ENCODE measurements around the gene FCHSD2. TPM values are rescaled to one million over a fixed set of nuclear protein-coding genes. Genes with fewer than 3 reads are reported as not detected.

The FCHSD2 gene
- total RNA-seq, 1 donor = 34.0 TPM

- Histone ChIP-seq H3K9me3 (ENCODE audit: low read depth, low read length) (no peaks in the 10 kb centered on the region), H3K4me1 (ENCODE audit: insufficient read depth, low read length) (no peaks in the 10 kb centered on the region), H3K36me3 (ENCODE audit: insufficient read depth, low read length) (no peaks in the 10 kb centered on the region), H3K27ac (ENCODE audit: low read depth, low read length) (no peak overlapping the region), H3K79me2 (ENCODE audit: insufficient read depth, low read length) (peaks cover 71% of the 10 kb centered on the region), H3K4me3 (ENCODE audit: insufficient read depth, low read length) (no peak overlapping the region), H4K20me1 (ENCODE audit: insufficient read depth, low read length) (peaks cover 18% of the 10 kb centered on the region), H3K4me2 (ENCODE audit: insufficient read depth, low read length) (no peak overlapping the region), H2AFZ (ENCODE audit: low read length) (no peak overlapping the region), H3K27me3 (ENCODE audit: insufficient read depth, low read length) (no peaks in the 10 kb centered on the region)
- no peak for DNase-seq (ENCODE audit: insufficient read length, low spot score, missing footprints)
- no peak for TF ChIP-seq CTCF (IDR thresholded peaks at IDR 0.05; ENCODE audit: extremely low read depth, low read depth, low read length)
These were observed 88.2 kb downstream of the FCHSD2 start for GRCh38 chr11:73053964-73054363.

- peaks cover 61% of the 10 kb centered on the region for H3K79me2 ChIP-seq (ENCODE audit: insufficient read depth, low read length)
These were observed 93.7 kb downstream of the FCHSD2 start for GRCh38 chr11:73048446-73048845.

GRCh38 chr11:73047773-73048371, 94.2 kb downstream of the FCHSD2 start:
- Histone ChIP-seq H3K4me3 (ENCODE audit: insufficient read depth, low read length) (no peak overlapping the region), H3K27ac (ENCODE audit: low read depth, low read length) (no peak overlapping the region), H3K79me2 (ENCODE audit: insufficient read depth, low read length) (peaks cover 60% of the 10 kb centered on the region), H3K36me3 (ENCODE audit: insufficient read depth, low read length) (no peaks in the 10 kb centered on the region), H3K4me1 (ENCODE audit: insufficient read depth, low read length) (no peaks in the 10 kb centered on the region), H4K20me1 (ENCODE audit: insufficient read depth, low read length) (peaks cover 6% of the 10 kb centered on the region), H3K9me3 (ENCODE audit: low read depth, low read length) (no peaks in the 10 kb centered on the region), H3K4me2 (ENCODE audit: insufficient read depth, low read length) (peak overlapping the region; percentile 29), H2AFZ (ENCODE audit: low read length) (no peak overlapping the region), H3K27me3 (ENCODE audit: insufficient read depth, low read length) (no peaks in the 10 kb centered on the region)
- TF ChIP-seq CTCF (IDR thresholded peaks at IDR 0.05; ENCODE audit: extremely low read depth, low read depth, low read length) = no peak
- no peak for DNase-seq (ENCODE audit: insufficient read length, low spot score, missing footprints)

More at GRCh38 chr11:73048446-73048845, 93.7 kb downstream of the FCHSD2 start:
- H4K20me1 ChIP-seq (ENCODE audit: insufficient read depth, low read length) = peaks cover 6% of the 10 kb centered on the region
- no peak overlapping the region for H3K27ac ChIP-seq (ENCODE audit: low read depth, low read length)
- no peaks in the 10 kb centered on the region for H3K27me3 ChIP-seq (ENCODE audit: insufficient read depth, low read length)
- TF ChIP-seq CTCF (IDR thresholded peaks at IDR 0.05; ENCODE audit: extremely low read depth, low read depth, low read length) = no peak
- no peaks in the 10 kb centered on the region for H3K9me3 ChIP-seq (ENCODE audit: low read depth, low read length)
- H3K4me3 ChIP-seq (ENCODE audit: insufficient read depth, low read length) = no peak overlapping the region
- H3K36me3 ChIP-seq (ENCODE audit: insufficient read depth, low read length) = no peaks in the 10 kb centered on the region
- no peaks in the 10 kb centered on the region for H3K4me1 ChIP-seq (ENCODE audit: insufficient read depth, low read length)
- no peak overlapping the region for H2AFZ ChIP-seq (ENCODE audit: low read length)
- no peak for DNase-seq (ENCODE audit: insufficient read length, low spot score, missing footprints)
- no peak overlapping the region for H3K4me2 ChIP-seq (ENCODE audit: insufficient read depth, low read length)

- H3K4me1 ChIP-seq (ENCODE audit: insufficient read depth, low read length) = no peaks in the 10 kb centered on the region
- peaks cover 34% of the 10 kb centered on the region for H3K79me2 ChIP-seq (ENCODE audit: insufficient read depth, low read length)
- H3K27ac ChIP-seq (ENCODE audit: low read depth, low read length) = no peak overlapping the region
- H3K9me3 ChIP-seq (ENCODE audit: low read depth, low read length) = no peaks in the 10 kb centered on the region
- H2AFZ ChIP-seq (ENCODE audit: low read length) = no peak overlapping the region
- H3K27me3 ChIP-seq (ENCODE audit: insufficient read depth, low read length) = no peaks in the 10 kb centered on the region
- H3K36me3 ChIP-seq (ENCODE audit: insufficient read depth, low read length) = peaks cover 8% of the 10 kb centered on the region
- TF ChIP-seq CTCF (IDR thresholded peaks at IDR 0.05; ENCODE audit: extremely low read depth, low read depth, low read length) = no peak
- no peak overlapping the region for H3K4me2 ChIP-seq (ENCODE audit: insufficient read depth, low read length)
- DNase-seq (ENCODE audit: insufficient read length, low spot score, missing footprints) = no peak
- no peak overlapping the region for H3K4me3 ChIP-seq (ENCODE audit: insufficient read depth, low read length)
- H4K20me1 ChIP-seq (ENCODE audit: insufficient read depth, low read length) = peaks cover 8% of the 10 kb centered on the region
These were observed 102.1 kb downstream of the FCHSD2 start for GRCh38 chr11:73040046-73040445.
